GM18508 (cell line): ENCODE measurements around the gene CKM.
"Not testable (repeated sequence)": the region's sequence is repeated elsewhere in the genome, so short reads cannot be mapped to it uniquely, and the experiment has no call there.

Experiments used
- ATAC-seq: cut with Tn5 transposase; IDR thresholded peaks from one replicate; pipeline ENCODE4 v1.9.1; 2021; ENCODE audit warnings: moderate number of reproducible peaks; ENCODE audit not compliant: insufficient read depth, unreplicated experiment

The CKM gene

DNA sequence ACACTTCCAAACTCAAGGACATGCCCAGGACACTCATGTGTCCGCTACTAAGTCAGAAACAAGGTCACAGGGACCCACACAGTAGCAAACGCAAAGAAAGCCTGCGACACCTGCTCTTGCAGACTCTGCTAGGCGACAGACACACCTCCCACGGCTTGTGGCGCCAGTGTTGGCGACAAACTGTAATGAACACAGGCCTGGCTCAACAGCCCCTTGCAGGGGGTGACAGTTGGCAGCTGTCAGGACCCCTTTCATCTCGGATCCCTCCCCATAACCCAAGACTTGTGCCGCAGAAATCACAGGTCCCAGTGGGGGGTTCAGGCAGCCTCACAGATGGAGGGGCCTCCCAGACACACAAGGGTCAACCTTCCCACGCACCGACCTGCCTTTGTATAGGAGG, 364 bp downstream of the CKM start:
- no peak for ATAC-seq

DNA sequence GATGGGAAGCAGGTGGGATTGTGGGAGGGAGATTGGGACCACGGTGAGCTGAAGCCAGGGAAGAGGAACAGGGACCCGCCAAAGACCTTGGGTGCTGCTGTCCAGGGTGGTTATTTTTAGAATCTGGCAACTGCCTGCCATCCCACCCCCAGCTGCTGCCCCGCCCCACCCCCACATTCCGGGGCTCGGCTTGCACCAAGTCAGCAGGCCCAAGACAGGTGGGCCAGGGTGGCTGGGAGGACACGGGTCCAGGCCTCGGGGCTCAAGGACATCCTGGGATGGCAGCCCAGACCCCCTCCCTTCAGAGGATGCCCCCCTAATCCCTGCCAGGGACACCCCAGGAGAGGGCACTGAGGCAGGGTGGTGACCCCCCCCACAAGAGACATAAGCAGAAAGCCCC, 827 bp downstream of the CKM start:
- no peak for ATAC-seq

DNA sequence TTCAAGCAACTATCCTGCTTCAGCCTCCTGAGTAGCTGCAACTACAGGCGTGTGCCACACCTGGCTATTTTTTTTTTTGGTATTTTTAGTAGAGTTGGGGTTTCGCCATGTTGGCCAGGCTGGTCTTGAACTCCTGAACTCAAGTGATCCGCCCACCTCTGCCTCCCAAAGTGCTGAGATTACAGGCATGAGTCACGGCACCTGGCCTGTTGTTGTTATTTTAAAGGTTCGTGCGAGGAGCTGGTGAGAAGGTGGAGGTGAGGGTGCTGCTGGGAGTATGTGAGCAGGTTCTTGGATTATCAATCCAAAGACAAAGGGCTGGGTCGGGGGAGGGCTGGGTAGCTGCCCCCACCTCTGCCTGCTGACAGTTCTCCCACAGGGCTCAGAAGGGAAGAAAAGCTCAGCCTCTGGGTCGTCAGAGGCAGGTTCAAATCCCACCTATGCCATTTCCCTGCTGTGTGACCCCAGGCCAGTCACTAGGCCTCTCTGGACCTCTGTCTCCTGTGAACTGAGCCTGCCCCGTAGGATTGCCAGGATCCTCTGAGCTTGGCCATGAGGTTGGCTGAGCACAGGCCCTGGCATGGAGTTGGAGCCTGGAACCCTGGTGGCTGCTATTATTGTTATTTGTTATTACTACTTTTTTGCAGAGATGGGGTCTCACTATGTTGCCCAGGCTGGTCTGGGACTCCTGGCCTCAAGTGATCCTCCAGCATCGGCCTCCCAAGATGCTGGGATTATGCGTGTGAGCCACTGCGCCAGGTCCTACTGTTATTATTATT, 1.5 kb downstream of the CKM start:
- no peak for ATAC-seq

DNA sequence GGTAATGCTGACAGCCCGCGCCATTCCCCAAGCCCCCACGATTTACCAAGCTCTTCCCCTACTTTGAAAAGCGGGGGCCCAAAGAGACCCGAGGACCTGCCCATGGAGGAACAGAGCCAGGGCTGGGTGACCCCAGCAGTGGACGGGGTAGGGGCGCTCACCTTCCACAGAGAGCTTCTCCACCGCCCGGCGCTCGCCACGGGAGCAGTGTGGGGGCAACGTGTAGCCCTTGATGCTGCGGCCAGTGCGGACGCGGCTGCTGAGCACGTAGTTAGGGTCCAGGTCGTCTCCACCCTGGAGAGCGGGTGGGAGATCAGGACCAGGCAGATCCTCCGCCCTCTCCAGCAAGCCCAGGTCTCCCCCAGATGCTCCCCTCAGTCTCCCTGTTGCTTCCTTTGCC, 7.4 kb downstream of the CKM start:
- ATAC-seq = no peak

DNA sequence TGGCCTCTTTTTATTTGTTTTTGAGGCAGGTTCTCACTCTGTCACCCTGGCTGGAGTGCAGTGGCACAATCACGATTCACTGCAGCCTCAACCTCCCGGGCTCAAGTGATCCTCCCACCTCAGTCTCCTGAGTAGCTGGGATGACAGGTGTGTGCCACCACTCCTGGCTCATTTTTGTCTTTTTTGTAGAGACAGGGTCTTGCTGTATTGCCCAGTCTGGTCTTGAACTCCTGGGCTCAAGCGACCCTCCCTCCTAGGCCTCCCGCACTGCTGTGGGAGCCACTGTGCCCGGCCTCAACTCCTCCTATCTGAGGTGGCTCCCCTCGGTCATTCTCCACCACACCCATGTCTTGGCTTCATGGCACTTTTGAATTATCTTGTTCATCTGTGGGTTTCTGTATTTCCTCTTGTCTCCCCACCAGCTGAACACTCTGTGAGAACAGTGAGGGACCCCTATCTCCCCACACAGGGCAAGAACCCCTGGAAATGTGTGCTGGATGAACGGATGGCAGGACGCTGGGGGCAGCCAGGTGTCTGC, 7.9 kb downstream of the CKM start:
- no peak for ATAC-seq

DNA sequence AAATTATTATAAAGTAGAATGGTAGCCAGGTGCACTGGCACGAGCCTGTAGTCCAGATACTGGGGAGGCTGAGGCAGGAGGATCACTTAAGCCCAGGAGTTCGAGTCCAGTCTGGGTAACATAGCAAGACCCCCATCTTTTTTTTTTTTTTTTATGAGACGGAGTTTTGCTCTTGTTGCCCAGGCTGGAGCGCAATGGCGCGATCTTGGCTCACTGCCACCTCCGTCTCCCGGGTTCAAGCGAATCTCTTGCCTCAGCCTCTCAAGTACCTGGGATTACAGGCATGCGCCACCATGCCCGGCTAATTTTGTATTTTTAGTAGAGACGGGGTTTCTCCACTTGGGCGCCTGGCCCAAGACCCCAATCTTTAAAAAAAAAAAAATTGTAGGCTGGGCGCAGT, 10.4 kb downstream of the CKM start:
- not testable (repeated sequence) for ATAC-seq

DNA sequence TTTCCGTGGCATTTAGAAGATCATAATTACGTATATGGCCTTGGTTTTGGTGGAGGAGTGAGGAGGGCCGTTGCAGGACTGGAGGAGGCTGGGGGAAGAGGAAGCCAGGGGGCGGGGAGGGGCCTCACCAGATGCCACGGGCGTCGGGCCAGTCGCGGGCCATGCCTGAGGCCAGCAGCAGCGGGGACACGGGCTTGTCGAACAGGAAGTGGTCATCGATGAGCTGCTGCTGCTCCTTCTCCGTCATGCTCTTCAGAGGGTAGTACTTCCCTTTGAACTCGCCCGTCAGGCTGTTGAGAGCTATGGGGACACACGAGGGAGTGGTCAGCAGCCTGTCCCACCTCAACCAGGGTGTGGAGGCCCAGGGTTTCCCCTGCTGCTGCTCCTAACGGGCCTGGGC, 11.1 kb downstream of the CKM start:
- no peak for ATAC-seq

DNA sequence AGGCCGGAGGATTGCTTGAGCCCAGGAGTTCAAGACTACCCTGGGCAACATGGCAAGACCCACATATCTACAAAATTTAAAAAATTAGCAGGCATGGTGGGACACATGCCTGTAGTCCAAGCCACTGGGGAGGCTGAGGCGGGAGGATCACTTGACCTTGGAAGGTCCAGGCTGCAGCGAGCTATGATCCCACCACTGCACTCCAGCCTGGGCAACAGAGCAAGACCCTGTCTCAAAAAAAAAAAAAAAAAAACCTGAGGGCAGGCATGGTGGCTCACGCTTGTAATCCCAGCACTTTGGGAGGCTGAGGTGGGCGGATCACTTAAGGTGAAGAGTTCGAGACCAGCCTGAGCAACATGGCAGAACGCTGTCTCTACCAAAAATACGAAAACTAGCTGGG, 13.4 kb downstream of the CKM start:
- not testable (repeated sequence) for ATAC-seq

DNA sequence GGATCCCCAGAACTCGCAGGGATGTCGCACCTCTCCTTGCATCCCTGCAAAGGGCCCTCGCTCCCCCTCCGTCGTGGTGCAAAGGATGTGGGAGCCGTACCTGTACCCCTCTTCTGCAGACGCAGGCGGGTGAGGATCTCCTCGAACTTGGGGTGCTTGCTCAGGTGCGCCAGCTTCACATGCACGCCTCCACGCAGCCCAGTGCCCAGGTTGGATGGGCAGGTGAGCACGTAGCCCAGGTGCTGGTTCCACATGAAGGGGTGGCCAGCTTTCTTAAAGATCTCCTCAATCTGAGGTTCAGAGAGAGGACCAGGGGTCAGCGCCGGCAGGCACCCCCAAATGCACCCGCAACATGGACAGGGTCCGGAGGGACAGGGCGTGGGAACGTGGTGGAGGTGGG, 15.3 kb downstream of the CKM start:
- ATAC-seq = no peak

DNA sequence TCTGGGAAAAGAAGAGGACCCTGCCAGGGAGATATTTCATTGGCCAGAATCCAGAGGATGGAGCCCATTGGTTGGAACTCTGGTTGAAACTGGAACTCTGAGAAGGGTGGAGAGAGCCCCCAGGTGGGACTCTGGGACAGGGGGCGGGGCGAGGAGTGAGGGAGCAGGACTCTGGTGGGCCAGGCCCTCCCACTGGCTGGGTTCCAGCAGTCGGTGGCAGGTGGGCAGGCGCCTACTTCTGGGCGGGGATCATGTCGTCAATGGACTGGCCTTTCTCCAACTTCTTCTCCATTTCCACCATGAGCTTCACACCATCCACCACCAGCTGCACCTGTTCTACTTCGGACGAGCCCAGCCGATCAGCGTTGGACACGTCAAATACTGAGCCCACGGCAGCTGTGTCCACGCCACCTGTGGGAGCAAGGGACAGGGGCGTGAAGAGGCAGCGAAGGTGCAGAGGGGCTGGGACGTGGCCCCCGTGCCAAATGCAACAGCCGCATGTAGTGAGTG, 16.1 kb downstream of the CKM start:
- ATAC-seq = no peak

DNA sequence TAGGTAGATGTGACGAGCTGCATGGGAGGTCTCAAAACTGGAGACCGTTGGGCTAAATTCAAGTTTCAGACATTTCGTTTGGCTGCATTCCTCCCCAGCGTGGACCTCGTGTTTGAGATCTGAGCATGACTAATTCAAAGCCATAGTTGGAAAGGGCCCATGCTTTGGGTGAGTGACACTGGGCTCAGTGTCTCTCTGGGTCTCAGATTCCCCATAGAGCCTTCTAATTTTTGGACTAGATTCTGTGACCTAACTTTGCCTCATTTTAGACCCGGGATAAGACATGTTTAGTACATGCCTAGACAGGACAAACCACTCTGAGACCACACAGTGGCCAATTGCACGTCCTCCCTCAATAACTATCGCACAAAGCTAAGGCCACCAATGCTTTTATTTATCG, 16.6 kb downstream of the CKM start:
- ATAC-seq = no peak

DNA sequence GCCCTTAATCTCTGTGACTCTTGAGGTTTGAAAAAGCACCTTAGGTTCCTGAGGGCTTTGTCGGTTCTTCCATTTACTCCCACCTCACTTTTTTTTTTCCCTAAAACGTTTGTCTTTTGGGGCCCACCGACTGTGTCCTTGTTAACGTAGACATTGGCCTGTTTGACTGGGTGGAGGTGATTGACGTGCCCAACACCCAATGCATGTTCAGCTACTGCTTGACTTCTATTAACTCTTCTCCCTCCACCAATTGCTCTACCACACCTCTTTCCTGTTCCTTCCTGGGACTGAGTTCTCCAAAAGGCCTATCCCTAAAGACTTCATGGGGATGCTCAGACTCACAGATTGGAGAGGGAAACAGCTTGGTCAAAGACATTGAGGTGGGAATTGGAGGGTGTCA, 17.3 kb downstream of the CKM start:
- ATAC-seq = no peak

DNA sequence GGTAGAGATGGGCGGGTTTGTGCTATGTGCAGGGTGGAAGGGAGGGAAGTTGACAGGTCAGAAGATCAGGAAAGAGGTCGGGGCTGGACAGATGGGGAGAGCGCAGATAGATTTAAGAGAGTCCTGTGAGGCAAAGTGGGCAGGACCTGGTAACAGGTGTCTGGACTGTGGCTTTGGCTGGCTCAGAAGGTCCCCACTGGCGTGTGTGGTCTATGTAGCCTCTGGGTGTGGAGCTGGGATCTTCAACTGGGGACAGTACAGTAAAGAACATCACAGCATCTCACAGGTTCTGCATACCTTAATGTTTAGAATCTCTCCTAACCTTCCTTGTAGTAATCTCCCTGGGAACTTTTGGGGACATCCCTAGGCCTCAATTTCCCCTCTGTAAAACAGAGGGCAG, 17.7 kb downstream of the CKM start:
- ATAC-seq = no peak

DNA sequence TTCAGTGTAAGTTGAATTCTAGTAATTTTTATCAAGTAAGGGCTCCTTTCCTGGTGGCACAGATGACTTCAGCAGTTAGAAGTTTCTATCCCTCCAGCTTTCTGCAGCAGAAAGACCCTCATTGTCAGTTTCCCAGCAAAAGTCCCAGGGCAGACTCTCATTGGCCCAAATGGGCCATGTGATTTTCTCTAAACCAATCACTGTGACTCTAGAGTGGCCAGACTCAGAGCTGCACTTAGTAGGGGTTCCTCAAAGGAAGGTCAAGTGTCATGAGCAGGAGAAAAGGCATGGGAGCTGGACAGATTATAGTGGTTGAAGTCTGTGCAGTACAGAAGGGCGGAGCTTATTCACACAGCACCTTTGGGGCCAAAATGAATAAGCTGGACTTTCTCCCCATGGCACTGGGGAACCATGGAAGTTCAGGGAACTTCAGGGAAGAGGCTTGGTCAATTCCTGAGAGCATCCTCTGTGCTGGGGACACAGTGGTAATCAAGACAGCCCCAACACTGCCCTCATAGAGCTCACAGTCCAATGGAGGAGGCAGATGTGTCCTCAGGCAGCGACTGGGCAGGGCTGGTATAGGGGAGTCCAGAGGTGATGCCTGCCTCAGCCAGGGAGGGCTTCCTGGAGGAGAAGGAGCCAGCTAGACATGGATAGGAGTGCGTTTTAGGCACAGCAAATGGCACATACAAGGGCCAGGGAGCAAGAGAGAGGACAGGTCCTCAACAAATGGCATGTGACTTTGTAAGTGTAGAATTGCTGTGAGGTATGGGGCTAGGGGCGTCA, 18.3 kb downstream of the CKM start:
- ATAC-seq = no peak

DNA sequence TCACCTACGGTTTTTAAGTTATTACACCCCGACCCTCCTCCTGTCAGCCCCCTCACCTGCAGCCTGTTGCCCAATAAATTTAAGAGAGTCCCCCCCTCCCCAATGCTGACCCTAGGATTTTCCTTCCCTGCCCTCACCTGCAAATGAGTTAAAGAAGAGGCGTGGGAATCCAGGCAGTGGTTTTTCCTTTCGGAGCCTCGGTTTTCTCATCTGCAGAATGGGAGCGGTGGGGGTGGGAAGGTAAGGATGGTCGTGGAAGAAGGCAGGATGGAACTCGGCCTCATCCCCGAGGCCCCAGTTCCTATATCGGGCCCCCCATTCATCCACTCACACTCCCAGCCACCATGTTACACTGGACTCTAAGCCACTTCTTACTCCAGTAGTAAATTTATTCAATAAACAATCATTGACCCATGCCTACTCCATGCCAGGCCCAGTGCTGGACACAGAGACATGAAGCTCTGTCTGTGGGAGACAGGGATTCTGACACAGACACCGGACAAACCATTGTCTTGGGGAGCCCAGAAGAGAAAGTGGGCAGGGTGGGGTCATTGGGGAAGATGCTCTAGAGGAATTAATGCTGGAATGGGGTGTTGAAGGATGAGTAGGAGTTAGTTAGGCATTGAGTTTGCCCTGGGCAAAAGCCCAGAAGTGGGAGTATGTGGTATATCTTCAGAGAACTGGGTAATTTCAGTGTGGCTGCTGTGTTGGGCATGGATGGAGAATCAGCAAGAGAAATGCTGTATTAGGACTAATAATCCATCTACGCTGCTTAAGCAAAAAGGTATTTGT, 19.2 kb downstream of the CKM start:
- ATAC-seq = no peak

DNA sequence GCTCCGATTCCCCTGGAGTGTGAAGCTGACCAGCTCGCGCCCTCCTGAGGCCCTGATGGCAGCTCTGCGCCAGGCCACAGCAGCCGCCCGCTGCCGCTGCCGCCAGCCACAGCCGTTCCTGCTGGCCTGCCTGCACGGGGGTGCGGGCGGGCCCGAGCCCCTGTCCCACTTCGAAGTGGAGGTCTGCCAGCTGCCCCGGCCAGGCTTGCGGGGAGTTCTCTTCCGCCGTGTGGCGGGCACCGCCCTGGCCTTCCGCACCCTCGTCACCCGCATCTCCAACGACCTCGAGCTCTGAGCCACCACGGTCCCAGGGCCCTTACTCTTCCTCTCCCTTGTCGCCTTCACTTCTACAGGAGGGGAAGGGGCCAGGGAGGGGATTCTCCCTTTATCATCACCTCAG, 20.3 kb downstream of the CKM start:
- no peak for ATAC-seq

DNA sequence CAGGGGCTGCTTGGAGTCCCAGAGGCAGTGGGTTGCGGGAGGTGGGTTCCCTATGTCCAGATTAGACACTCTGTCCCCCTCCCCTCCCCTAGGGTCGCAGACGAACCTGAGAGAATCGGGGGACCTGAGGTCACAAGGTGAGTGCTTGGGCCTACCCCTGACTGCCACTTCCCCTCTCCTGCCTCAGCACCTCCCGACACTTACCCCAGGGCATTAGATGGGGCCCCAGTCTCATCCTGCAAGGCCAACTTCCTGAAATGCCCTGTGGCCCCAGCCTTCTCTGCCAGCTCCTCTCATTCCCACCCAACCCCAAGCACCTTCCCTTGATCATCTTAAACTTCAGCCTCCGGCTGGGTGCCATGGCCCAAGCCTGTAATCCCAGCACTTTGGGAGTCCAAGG, 23.0 kb downstream of the CKM start:
- no peak for ATAC-seq

DNA sequence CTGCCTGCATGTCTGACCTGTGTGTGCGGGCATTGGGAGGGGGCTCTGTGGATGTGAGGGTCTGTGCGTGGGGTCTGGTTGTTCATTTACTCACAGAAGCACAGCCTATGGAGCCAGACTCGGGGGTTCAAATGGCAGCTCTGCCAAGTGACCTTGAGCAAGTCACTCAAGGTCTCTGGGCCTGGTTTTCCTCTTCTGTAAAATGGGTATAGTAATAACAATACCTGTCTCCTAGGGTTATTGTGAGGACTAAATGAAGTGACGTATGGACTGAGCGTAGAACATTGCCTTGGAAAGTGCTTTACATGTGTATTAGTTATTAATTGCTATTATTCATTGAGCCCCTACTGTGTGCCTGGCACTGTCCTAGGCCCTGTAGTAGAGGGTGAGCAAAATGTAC, 24.4 kb downstream of the CKM start:
- ATAC-seq = no peak

DNA sequence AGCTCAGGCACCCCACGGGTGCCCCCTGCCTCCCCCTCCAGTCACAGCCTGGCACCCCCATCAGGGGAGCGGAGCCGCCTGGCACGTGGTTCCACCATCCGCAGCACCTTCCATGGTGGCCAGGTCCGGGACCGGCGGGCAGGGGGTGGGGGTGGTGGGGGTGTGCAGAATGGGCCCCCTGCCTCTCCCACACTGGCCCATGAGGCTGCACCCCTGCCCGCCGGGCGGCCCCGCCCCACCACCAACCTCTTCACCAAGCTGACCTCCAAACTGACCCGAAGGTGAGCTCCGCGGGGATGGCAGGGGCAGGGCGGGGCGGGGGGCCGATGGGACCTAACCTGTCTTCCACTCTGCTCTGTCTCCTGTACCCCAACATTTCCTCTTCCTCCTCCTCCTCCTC, 25.0 kb downstream of the CKM start:
- ATAC-seq = no peak

DNA sequence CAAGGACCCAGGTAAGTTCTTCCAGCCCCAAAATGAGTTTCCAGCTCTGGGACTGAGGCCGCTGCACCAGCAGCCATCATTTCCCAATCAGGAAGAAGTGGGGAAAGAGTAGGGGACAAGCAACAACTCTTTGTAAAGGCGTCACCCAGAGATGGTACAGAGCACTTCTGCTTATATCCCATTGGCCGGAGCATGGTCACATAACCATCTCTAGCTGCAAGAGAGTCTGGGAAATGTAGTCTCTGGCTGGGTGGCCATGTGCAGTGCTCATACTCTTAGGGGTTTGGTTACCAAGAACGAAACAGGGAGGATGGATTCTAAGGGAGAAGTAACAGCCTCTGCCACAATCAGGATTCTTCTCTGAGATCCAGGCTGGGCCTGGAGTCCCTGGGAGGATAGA, 26.3 kb downstream of the CKM start:
- no peak for ATAC-seq

DNA sequence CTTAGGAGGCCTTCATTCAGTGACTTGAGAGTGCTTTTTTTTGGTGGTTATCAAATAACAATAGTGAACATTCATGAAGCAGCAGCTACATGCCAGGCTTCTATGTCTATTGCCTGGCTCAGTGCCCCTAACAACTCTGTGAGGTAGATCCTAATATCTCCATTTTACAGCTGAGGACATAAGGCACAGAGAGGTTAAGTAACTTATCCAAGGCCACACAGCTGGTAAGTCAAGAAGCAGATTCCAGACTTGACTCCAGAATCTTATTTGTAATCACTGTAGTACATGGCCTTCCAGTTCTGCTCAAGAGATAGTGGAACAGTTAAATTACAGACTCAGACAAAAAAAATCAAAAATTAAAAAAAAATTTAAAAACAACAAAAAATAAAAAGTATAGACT, 26.8 kb downstream of the CKM start:
- no peak for ATAC-seq
